Muscle of leg (tissue), 11 donors: ENCODE measurements around the gene ADAM12. TPM values are rescaled to one million over a fixed set of nuclear protein-coding genes. Genes with fewer than 3 reads are reported as not detected.

Source experiments
- DNase-seq: peaks from one replicate; pipeline ENCODE4 v3.0.0; 2013
- H3K27ac ChIP-seq: one replicate; pipeline ENCODE4 v1.5.1; 2013; ENCODE audit warnings: mild to moderate bottlenecking, low read length, control low read depth
- H3K27me3 ChIP-seq: one replicate; pipeline ENCODE4 v1.6.1; 2013; ENCODE audit warnings: low read length; ENCODE audit not compliant: control insufficient read depth, insufficient read depth
- H3K36me3 ChIP-seq: one replicate; pipeline ENCODE4 v1.6.1; 2013; ENCODE audit warnings: low read length; ENCODE audit not compliant: control insufficient read depth, insufficient read depth
- H3K4me1 ChIP-seq: one replicate; pipeline ENCODE4 v1.6.1; 2013; ENCODE audit warnings: low read length; ENCODE audit not compliant: control insufficient read depth, insufficient read depth
- H3K4me3 ChIP-seq: one replicate; pipeline ENCODE4 v1.5.1; 2013; ENCODE audit warnings: low read length, control low read depth
- H3K9me3 ChIP-seq: replicated peaks from 2 replicates; pipeline ENCODE4 v1.6.1; 2013; ENCODE audit warnings: low read depth, low read length; ENCODE audit not compliant: control insufficient read depth
- WGBS: methylation state at CpG from one replicate; pipeline ENCODE4 v1.1.5; 2013; ENCODE audit warnings: missing lambda C conversion rate; ENCODE audit not compliant: insufficient coverage; 5-methylcytosine and 5-hydroxymethylcytosine counted together
- polyA plus RNA-seq, 8 donors: library from polyadenylated mRNA; unstranded; fragments of 120-200 nt; gene quantifications; one replicate each; pipeline versions ENCODE4 v1.2.1 to v1.2.3, GENCODE V29; 2013; ENCODE audit warnings: inconsistent platforms in 1 of 8, low replicate concordance in 1 of 8; ENCODE audit not compliant: insufficient read length in 8 of 8, insufficient read depth in 1 of 8
- total RNA-seq: library from RNA; stranded (reverse); fragments of 120-200 nt; gene quantifications from one replicate; pipeline ENCODE4 v1.2.4, GENCODE V29; 2013

Gene ADAM12
- total and polyA plus RNA-seq, 9 donors = 11.7 to 39.6 (median 21.0) TPM

DNA sequence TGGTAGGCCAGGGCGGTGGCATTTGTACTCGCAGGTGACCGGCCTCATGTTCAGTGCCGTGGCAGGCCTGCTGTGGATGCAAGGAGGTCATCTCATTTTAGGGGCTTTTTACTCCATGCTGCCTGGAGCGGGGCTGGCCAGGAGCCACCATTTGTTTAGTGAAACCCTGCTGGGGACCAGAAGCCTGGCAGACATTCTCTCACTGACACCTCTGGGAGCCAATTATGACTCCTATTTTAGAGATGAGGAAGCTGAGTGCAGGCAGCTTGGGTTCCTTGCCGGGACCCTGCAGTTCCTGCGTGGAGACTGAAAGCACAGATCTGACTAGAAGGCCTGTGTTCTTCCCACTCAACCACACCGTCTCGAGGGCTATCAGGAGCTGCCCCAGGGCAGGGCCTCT lies 305.3 kb downstream of the ADAM12 start:
- Histone ChIP-seq H3K27me3 (no peaks in the 10 kb centered on the region), H3K36me3 (no peaks in the 10 kb centered on the region), H3K4me3 (no peak overlapping the region), H3K27ac (no peak overlapping the region), H3K4me1 (peaks cover 5% of the 10 kb centered on the region), H3K9me3 (no peaks in the 10 kb centered on the region)
- DNase-seq = no peak
- 81% methylated on average over 6 of the region's 9 CpGs for WGBS

DNA sequence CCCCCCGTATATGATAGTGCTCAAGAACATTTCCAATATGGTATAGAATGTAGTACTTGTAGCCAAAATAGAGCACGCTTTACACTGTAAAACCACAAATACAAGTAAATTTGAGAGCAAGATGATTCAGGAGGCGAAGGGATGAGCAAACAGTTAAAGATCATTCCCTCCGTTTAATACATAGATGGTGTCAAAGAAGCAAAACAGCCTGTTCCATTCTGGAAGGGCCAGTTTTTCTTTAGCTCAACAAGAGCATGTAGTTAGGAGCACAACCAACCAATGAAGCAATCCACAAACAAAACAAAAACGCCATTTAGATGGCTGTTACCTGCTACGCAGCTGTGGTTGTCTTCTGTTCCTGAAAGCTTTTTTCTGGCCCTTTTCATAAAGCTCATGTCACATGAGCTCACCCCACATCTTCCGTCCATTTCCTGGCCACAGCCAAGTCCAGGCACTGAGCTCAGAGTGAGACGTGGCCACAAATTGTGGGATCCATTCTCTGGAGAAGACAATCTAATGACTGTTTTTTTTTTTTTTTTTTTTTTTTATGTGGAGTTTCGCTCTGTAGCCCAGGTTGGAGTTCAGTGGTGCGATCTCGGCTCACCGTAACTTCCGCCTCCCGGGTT lies 306.3 kb downstream of the ADAM12 start:
- H3K36me3 ChIP-seq = no peaks in the 10 kb centered on the region
- peak; percentile 40 for DNase-seq
- peaks cover 4% of the 10 kb centered on the region for H3K4me1 ChIP-seq
- H3K27ac ChIP-seq = no peak overlapping the region
- H3K27me3 ChIP-seq = no peaks in the 10 kb centered on the region
- 92% methylated on average over 6 of the region's 14 CpGs for WGBS
- H3K4me3 ChIP-seq = no peak overlapping the region
- peaks cover 5% of the 10 kb centered on the region for H3K9me3 ChIP-seq

DNA sequence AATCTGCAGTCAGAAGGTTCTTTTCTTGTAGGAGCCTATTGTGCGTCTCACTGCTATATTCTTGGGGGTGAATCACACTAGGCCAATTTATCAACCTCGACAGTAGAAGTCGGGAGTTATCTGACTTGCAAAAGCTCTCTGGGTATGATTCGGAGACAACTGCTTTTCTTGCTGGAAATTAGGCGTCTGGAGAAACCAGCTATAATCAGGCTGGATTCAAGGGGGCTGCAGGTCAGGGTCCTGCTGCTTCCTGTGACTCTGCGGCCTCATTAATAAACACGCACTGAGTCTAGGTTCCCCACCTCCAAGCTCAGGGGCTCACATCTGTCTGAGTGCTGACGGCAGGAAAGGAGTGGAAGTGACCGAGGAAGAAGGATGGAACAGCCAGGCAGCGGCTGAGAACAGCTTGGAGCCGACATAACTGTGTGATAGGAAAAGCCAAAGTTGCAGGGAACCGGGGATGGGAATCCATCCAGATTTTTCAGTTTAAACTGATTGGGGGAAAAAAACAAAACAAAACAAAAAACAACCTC lies 307.3 kb downstream of the ADAM12 start:
- H3K27me3 ChIP-seq = no peaks in the 10 kb centered on the region
- peaks cover 4% of the 10 kb centered on the region for H3K4me1 ChIP-seq
- peak; percentile 73 for DNase-seq
- no peak overlapping the region for H3K4me3 ChIP-seq
- H3K27ac ChIP-seq = no peak overlapping the region
- 29% methylated on average over 6 of the region's 12 CpGs for WGBS
- H3K9me3 ChIP-seq = peaks cover 5% of the 10 kb centered on the region
- no peaks in the 10 kb centered on the region for H3K36me3 ChIP-seq

DNA sequence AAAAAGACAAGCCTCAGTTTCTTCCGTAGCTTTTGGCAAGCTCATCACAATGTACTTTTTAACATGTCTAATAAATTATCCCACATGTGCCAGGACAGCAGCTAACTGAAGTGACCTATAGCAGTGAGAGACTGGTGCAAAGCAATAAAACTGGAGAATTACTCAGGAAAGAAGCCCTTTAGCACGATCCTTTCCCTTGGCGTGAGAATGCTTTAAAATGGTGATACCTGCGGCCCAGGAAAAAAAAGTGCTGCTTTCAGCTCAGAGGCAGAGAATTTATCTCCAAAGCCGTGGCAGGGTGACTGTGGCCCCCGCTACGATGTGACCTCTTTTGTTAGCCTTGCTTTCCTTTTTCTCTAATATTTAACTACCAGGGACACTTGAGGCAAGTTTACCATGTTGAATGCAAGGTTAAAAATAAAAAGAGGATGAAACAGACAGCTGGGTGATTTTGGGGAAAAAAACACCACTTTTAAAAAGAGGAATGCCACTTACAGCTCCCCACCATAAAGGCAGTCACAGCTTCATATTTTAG lies 307.9 kb downstream of the ADAM12 start:
- no peak overlapping the region for H3K27ac ChIP-seq
- H3K4me1 ChIP-seq = peaks cover 4% of the 10 kb centered on the region
- H3K9me3 ChIP-seq = peaks cover 5% of the 10 kb centered on the region
- H3K36me3 ChIP-seq = no peaks in the 10 kb centered on the region
- no peaks in the 10 kb centered on the region for H3K27me3 ChIP-seq
- no peak overlapping the region for H3K4me3 ChIP-seq
- DNase-seq = no peak
- 81% methylated on average over 3 of the region's 7 CpGs for WGBS

DNA sequence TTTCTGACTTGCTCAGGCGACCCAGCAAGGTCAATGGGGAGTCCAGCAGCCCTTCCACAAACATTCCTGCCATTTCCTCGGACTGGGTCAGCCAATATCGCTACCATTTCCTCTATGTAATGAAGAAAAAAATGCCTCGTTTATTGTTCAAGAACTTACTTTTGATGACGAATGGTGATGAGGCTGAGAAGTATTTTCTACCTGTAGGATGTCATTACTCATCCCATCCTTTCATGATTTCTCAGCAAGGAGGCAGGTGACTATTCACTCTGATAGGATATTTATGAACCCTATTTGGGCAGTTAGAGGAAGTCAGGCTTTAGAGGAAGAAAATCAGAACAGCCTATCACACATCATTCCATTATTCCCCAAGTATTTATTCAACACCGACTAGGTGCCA lies 313.3 kb downstream of the ADAM12 start:
- H3K4me1 ChIP-seq = peaks cover 7% of the 10 kb centered on the region
- DNase-seq = no peak
- no CpG with 5 or more reads among the region's 6 CpGs for WGBS
- no peak overlapping the region for H3K4me3 ChIP-seq
- peaks cover 5% of the 10 kb centered on the region for H3K36me3 ChIP-seq
- peaks cover 5% of the 10 kb centered on the region for H3K9me3 ChIP-seq
- H3K27me3 ChIP-seq = no peaks in the 10 kb centered on the region
- no peak overlapping the region for H3K27ac ChIP-seq

DNA sequence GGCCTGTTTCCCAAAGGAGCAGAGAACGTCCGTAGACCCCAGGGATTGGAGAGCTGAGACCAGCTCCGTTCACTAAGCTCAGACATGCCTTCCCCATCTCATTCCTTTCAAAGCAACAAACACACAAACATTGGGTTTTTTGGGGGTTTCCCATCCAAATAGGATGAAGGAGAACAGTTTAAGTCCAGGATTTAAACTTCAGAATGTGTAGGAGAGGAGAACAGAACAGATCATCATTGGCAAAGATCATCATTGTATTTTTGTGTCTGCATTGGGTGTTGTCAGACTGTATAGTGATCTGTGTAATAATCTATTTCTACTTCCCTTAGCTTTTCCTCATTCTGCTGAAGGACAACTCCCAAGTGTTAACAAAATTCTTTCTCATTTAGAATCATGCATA lies 314.0 kb downstream of the ADAM12 start:
- H3K27ac ChIP-seq = no peak overlapping the region
- WGBS = no CpG with 5 or more reads among the region's 3 CpGs

DNA sequence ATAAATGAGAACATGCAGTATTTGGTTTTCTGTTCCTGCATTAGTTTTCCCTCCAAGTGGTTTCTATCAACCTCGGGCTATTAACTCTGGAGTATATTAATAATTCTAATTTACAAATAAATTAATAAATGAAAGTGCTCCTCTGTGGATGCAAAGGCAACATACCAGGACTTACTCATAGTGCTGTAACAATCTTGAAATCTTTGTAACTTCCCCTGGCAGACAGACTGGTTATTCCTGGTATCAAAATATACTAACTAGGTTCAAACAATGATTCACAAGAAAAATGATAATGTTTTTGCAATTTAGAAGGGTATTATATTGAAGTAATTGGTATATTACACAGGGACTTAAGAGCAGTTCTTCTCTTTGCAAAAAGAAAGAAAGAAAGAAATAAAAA lies 314.7 kb downstream of the ADAM12 start:
- no peaks in the 10 kb centered on the region for H3K27me3 ChIP-seq
- no peak for DNase-seq
- H3K36me3 ChIP-seq = peaks cover 5% of the 10 kb centered on the region
- H3K4me1 ChIP-seq = peaks cover 7% of the 10 kb centered on the region
- H3K27ac ChIP-seq = no peak overlapping the region
- H3K9me3 ChIP-seq = peaks cover 5% of the 10 kb centered on the region
- no peak overlapping the region for H3K4me3 ChIP-seq
- WGBS = no CpG with 5 or more reads among the region's 1 CpG

More for the DNA sequence above, 314.0 kb downstream of the ADAM12 start:
- Histone ChIP-seq H3K9me3 (peaks cover 5% of the 10 kb centered on the region), H3K36me3 (peaks cover 5% of the 10 kb centered on the region), H3K4me1 (peaks cover 7% of the 10 kb centered on the region), H3K27me3 (no peaks in the 10 kb centered on the region), H3K4me3 (no peak overlapping the region)
- DNase-seq = peak; percentile 41

DNA sequence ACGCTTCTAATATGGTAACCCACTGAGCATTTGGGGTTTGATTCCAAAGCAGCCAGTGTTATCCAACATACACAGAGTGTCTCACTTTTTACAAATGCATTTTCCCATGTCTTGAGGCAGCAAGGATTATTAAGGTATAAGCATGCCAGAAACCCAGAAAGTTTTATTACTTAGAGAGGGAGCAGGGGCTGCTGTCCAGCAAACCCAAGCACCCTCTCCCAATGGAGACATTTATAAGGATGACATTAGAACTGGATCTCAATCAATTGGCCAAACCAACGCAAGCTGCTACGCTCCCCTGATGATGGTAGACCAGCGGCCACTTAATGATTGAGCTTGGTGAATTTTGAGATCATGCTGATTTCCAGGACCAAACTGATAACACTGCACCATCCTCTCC lies 315.7 kb downstream of the ADAM12 start:
- Histone ChIP-seq H3K36me3 (peaks cover 5% of the 10 kb centered on the region), H3K9me3 (peaks cover 1% of the 10 kb centered on the region), H3K27ac (no peak overlapping the region), H3K4me1 (peaks cover 7% of the 10 kb centered on the region), H3K4me3 (no peak overlapping the region), H3K27me3 (no peaks in the 10 kb centered on the region)
- WGBS = no CpG with 5 or more reads among the region's 4 CpGs
- peak; percentile 41 for DNase-seq

DNA sequence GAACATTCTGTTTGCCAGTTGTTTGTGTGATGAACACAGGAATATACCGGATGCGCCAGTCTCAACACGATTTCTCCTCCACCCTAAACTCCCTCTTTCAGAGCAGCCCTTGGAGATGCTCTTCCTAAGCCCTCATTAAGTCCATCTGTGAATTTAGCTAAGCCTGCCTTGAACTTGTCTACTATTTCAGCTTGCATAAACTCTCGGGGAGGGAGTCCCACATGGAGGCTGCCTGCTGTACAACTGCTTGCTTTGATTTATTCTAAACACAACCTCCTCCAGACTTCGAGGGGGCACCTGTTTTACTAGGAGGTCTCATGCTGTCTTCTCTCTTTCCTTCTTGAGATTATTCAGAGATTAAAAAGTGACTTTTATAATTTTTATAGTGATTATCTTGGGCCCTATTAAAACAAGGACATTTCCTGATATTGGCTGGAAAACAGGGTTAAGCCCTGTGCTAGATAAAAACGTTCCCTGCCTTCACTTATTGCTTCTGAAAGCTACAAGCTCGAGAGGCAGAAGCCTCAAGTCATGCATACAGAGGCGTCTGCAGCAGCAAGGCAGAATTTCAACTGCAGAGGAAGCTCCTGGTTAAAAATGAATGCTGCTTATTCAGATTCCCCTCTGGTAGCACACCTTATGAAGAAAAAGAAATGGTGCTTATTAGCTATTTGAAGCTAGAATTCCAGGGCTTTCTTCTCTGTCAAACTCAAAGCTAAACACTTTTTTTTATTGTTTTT lies 317.6 kb downstream of the ADAM12 start:
- H3K36me3 ChIP-seq = peaks cover 7% of the 10 kb centered on the region
- H3K27ac ChIP-seq = no peak overlapping the region
- WGBS = 38% methylated on average over 3 of the region's 8 CpGs
- no peak overlapping the region for H3K4me3 ChIP-seq
- no peaks in the 10 kb centered on the region for H3K27me3 ChIP-seq
- H3K9me3 ChIP-seq = no peaks in the 10 kb centered on the region
- peaks cover 7% of the 10 kb centered on the region for H3K4me1 ChIP-seq
- no peak for DNase-seq

DNA sequence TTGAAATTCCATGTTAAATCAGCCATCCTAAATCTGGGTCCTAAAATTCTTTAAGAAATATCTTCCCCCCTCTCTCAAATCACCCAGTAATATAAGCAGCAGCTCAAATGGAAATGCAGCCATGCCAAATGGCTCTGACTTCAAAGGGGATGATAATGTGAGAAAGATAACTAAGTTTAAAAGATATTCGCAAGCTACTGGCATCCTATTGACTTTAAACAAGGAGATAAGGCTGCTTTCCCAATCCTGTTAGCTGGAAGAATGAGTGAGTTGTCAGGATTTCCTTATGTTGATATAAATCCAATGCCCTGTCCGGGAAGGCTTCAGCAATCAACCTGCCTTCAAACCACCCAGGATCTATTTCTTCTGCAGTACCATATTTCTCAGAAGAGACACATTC lies 320.0 kb downstream of the ADAM12 start:
- no peak for DNase-seq
- no CpG with 5 or more reads among the region's 2 CpGs for WGBS
- no peaks in the 10 kb centered on the region for H3K9me3 ChIP-seq

More for the DNA sequence above, 320.0 kb downstream of the ADAM12 start:
- Histone ChIP-seq H3K4me3 (no peak overlapping the region), H3K27ac (no peak overlapping the region), H3K27me3 (no peaks in the 10 kb centered on the region), H3K4me1 (peaks cover 11% of the 10 kb centered on the region), H3K36me3 (peaks cover 7% of the 10 kb centered on the region)
